ENCODE results near the gene GRB10. TPM values are rescaled to one million over a fixed set of nuclear protein-coding genes. Genes with fewer than 3 reads are reported as not detected.

The GRB10 gene
- total and polyA plus RNA-seq, 2 donors (not counting 3 experiments of a cell fraction or from before 2014, with no cell fraction given), result 43.7 to 240 TPM

- no peak overlapping the region for H3K4me2 ChIP-seq (ENCODE audit: insufficient read depth, low read length)
- H3K4me3 ChIP-seq (replicated peaks in 1 of 3; ENCODE audit: insufficient read depth in 1 of 3, low read depth in 1 of 3, low read length in 3 of 3), result no peak overlapping the region
- intact Hi-C loops (cut with micrococcal nuclease), result no loop called here
- H2AFZ ChIP-seq (ENCODE audit: low read depth, low read length), result no peak overlapping the region
- no peaks in the 10 kb centered on the region for H3K9me3 ChIP-seq (replicated peaks; ENCODE audit: control insufficient read depth, insufficient read depth, low read length)
- peaks cover 12% of the 10 kb centered on the region for H3K4me1 ChIP-seq (ENCODE audit: control insufficient read depth, extremely low read depth, insufficient read depth, low read length)
- CTCF ChIA-PET, result interaction anchor here (1.2 kb wide), 1 partner anchor 13 kb away, joined by 3 read pairs; no protein-coding TSS in a partner anchor
- no peak overlapping the region for H3K27ac ChIP-seq (ENCODE audit: insufficient read depth, low read depth, low read length)
- BruUV-seq (replicated peaks), result no TSS peak
- FAIRE-seq (no peak), DNase-seq (ENCODE audit: low read depth, low spot score) (no peak)
- H3K9ac ChIP-seq (replicated peaks; ENCODE audit: extremely low read depth, insufficient read depth, low read length), result no peak overlapping the region
- dilution Hi-C loops (cut with MboI; ENCODE audit: extremely low pct_ligation_motif_present, low sequenced_read_pairs), result no loop called here
- H4K20me1 ChIP-seq (replicated peaks; ENCODE audit: control insufficient read depth, extremely low read depth, insufficient read depth, low read length), result no peaks in the 10 kb centered on the region
- no peaks in the 10 kb centered on the region for H3K36me3 ChIP-seq (ENCODE audit: control insufficient read depth in 2 of 2, extremely low read depth in 1 of 2, insufficient read depth in 2 of 2, low read length in 2 of 2)
- no peaks in the 10 kb centered on the region for H3K27me3 ChIP-seq (ENCODE audit: control insufficient read depth in 2 of 2, insufficient read depth in 2 of 2, low read length in 2 of 2)
- POLR2A ChIA-PET, result no interaction called here
- no peaks in the 10 kb centered on the region for H3K79me2 ChIP-seq (ENCODE audit: control insufficient read depth, insufficient read depth, low read length)
- no peak for TF ChIP-seq GATA2 (IDR thresholded peaks at IDR 0.05; ENCODE audit: insufficient read depth, insufficient read length, low read depth, low read length)
- TF ChIP-seq EZH2 (IDR thresholded peaks at IDR 0.05; ENCODE audit: borderline replicate concordance, low read depth, low read length, severe bottlenecking), result no peak
- TF ChIP-seq POLR2AphosphoS5 (IDR thresholded peaks at IDR 0.05; ENCODE audit: insufficient read depth, low read depth, low read length), result no peak
- TF ChIP-seq POLR2A (IDR thresholded peaks at IDR 0.05; ENCODE audit: low read depth, low read length), result no peak
- no peak for TF ChIP-seq JUN (IDR thresholded peaks at IDR 0.05; ENCODE audit: borderline replicate concordance, insufficient read depth, insufficient read length, low read depth)
- no peak for TF ChIP-seq MYC (IDR thresholded peaks at IDR 0.05; ENCODE audit: low read depth, low read length)
- TF ChIP-seq, protein P1, sequence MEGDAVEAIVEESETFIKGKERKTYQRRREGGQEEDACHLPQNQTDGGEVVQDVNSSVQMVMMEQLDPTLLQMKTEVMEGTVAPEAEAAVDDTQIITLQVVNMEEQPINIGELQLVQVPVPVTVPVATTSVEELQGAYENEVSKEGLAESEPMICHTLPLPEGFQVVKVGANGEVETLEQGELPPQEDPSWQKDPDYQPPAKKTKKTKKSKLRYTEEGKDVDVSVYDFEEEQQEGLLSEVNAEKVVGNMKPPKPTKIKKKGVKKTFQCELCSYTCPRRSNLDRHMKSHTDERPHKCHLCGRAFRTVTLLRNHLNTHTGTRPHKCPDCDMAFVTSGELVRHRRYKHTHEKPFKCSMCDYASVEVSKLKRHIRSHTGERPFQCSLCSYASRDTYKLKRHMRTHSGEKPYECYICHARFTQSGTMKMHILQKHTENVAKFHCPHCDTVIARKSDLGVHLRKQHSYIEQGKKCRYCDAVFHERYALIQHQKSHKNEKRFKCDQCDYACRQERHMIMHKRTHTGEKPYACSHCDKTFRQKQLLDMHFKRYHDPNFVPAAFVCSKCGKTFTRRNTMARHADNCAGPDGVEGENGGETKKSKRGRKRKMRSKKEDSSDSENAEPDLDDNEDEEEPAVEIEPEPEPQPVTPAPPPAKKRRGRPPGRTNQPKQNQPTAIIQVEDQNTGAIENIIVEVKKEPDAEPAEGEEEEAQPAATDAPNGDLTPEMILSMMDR (IDR thresholded peaks at IDR 0.05; ENCODE audit: extremely low read depth in 1 of 2, insufficient read depth in 1 of 2, low read depth in 1 of 2, low read length in 2 of 2), result no peak
- TF ChIP-seq MAX (IDR thresholded peaks at IDR 0.05; ENCODE audit: insufficient read depth, insufficient read length), result no peak
- no peak for TF ChIP-seq FOS (IDR thresholded peaks at IDR 0.05; ENCODE audit: borderline replicate concordance, insufficient read depth, low read length)
- no peaks in the 10 kb centered on the region for H3K9me1 ChIP-seq (replicated peaks; ENCODE audit: control insufficient read depth, extremely low read depth, insufficient read depth, low read length)
Measured at GRCh38 chr7:50807026-50807730, 24.5 kb upstream of the GRB10 start.

Measured in endothelial cell of umbilical vein (primary cell).